ENCODE results near the gene ESYT1. TPM values are rescaled to one million over a fixed set of nuclear protein-coding genes. Genes with fewer than 3 reads are reported as not detected.

Gene ESYT1
- total and polyA plus RNA-seq, 10 of the 15 experiments (the other 5 are each of a cell fraction or from before 2014, with no cell fraction given), result 47.5 to 120 (median 87.1) TPM

- H3K9me3 ChIP-seq (replicated peaks; ENCODE audit: control insufficient read depth, insufficient read depth, low read length), result no peaks in the 10 kb centered on the region
- ChIA-PET POLR2A (interaction anchor here (0.5 to 5.5 kb wide), 22 partner anchors 8 to 527 kb away, joined by 3 to 95 read pairs (median 4); partner anchors contain the start of genes ANKRD52, ATP5F1B, COQ10A and DNAJC14), SMC1A (ENCODE audit: uncharacterized antibody, unreplicated experiment) (interaction anchor here (0.8 to 4.5 kb wide), 16 partner anchors 10 to 1133 kb away, joined by 3 to 50 read pairs (median 5); partner anchors contain the start of genes ESYT1, MYL6B, PA2G4 and RNF41), CTCF (interaction anchor here (0.5 to 4.5 kb wide), 33 partner anchors 9 to 761 kb away, joined by 3 to 121 read pairs (median 5); partner anchors contain the start of genes ANKRD52, ESYT1, MYL6B and PA2G4), RAD21 (ENCODE audit: unreplicated experiment) (interaction anchor here (0.5 to 3.9 kb wide), 18 partner anchors 9 to 645 kb away, joined by 3 to 57 read pairs (median 5); partner anchors contain the start of genes ANKRD52, ESYT1, MYL6B and PA2G4)
- peaks cover 0 to 3% of the 10 kb centered on the region in 2 experiments; a peak in 1 of 4 replicates for H3K36me3 ChIP-seq (ENCODE audit: control insufficient read depth in 2 of 2, insufficient read depth in 2 of 2, low read length in 1 of 2)
- peak overlapping the region; percentile 78 for H3K4me3 ChIP-seq
- intact Hi-C loops (cut with micrococcal nuclease; ENCODE audit: unreplicated experiment) (loop anchor here (1.0 to 5.0 kb wide), 12 partner anchors 7 to 568 kb away; partner anchors contain the start of genes ANKRD52, CNPY2, DNAJC14 and MYL6B), in situ Hi-C loops (cut with MboI) (no loop called here)
- peak overlapping the region; percentile 73 for H3K27ac ChIP-seq (ENCODE audit: control insufficient read depth, insufficient read depth)
- H2AFZ ChIP-seq (ENCODE audit: control insufficient read depth, low read depth, low read length), result peak overlapping the region; percentile 74
- H4K20me1 ChIP-seq (ENCODE audit: control insufficient read depth, insufficient read depth), result no peaks in the 10 kb centered on the region
- no TSS peak for BruUV-seq (replicated peaks)
- peak overlapping the region; percentile 99 for H3K4me2 ChIP-seq (ENCODE audit: control insufficient read depth, insufficient read depth)
- peak overlapping the region; percentile 80 for H3K9ac ChIP-seq (ENCODE audit: control insufficient read depth, insufficient read depth, low read length)
- under 1% methylated on average over 13 of the region's 13 CpGs for WGBS (ENCODE audit: insufficient coverage, insufficient replicate concordance, low lambda C conversion rate, missing lambda C conversion rate)
- peaks cover 15% of the 10 kb centered on the region for H3K4me1 ChIP-seq (ENCODE audit: control insufficient read depth, insufficient read depth, low read length)
- no peak for DNase-seq (ENCODE audit: low read depth, low spot score)
- FAIRE-seq, result no peak
- peaks cover 28% of the 10 kb centered on the region for H3K79me2 ChIP-seq (ENCODE audit: control insufficient read depth, insufficient read depth, low read length)
- H3K27me3 ChIP-seq (replicated peaks in 1 of 2; ENCODE audit: control insufficient read depth in 2 of 2, insufficient read depth in 2 of 2, low read length in 1 of 2), result no peaks in the 10 kb centered on the region
- ATAC-seq, result peak; percentile 21
- no peak for TF ChIP-seq RFX5 (IDR thresholded peaks at IDR 0.05; ENCODE audit: low read depth, low read length)
- no peak for TF ChIP-seq ATF2 (IDR thresholded peaks at IDR 0.05; ENCODE audit: low read length)
- no peak for TF ChIP-seq SRF (IDR thresholded peaks at IDR 0.05; ENCODE audit: low read depth in 2 of 2, low read length in 2 of 2)
- TF ChIP-seq NRF1 (conservative IDR thresholded peaks at IDR 0.05; ENCODE audit: low read depth, low read length), result no peak
- no peak for TF ChIP-seq POLR2AphosphoS2 (IDR thresholded peaks at IDR 0.05; ENCODE audit: low read depth, low read length)
- TF ChIP-seq HDAC6 (IDR thresholded peaks at IDR 0.05; ENCODE audit: unreplicated experiment), result no peak
- no peak for TF ChIP-seq FOXK2 (IDR thresholded peaks at IDR 0.05)
- TF ChIP-seq MEF2A (IDR thresholded peaks at IDR 0.05; ENCODE audit: insufficient read depth, low read depth, low read length), result no peak
- TF ChIP-seq PRDM15 (CRISPR knock-in tag; IDR thresholded peaks at IDR 0.05), result no peak
Observed at GRCh38 chr12:56118688-56119357, 9.2 kb upstream of the ESYT1 start.
